MV-4-11 (cell line): ENCODE measurements around the gene CACNA1C.
"Not testable (repeated sequence)": the region's sequence is repeated elsewhere in the genome, so short reads cannot be mapped to it uniquely, and the experiment has no call there.

ENCODE experiments used
- DNase-seq: peaks from one replicate; lab custom pipeline; 2025; lab: John Stamatoyannopoulos, UW

Gene CACNA1C

GRCh38 chr12:2485681-2486080, 432.9 kb downstream of the CACNA1C start:
- DNase-seq = no peak

DNA sequence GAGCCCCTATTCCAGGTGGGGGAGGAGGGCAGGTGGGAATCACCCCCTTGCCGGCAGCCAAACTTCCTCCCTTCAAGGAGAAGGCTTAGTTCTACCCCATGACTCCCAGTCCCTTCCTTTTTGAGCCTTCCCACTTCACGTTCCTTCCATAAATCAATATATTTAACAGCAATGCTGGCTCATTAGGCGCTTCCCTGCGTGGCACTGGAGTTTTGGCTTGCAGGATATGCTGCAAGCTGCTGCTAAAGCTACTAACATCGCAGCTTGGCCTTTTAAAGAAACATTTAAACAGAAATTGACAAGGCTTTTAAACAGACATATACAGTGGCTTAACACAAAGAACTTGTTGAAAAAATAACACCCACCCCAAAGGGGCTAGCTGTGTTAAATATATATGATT, 434.0 kb downstream of the CACNA1C start:
- no peak for DNase-seq

DNA sequence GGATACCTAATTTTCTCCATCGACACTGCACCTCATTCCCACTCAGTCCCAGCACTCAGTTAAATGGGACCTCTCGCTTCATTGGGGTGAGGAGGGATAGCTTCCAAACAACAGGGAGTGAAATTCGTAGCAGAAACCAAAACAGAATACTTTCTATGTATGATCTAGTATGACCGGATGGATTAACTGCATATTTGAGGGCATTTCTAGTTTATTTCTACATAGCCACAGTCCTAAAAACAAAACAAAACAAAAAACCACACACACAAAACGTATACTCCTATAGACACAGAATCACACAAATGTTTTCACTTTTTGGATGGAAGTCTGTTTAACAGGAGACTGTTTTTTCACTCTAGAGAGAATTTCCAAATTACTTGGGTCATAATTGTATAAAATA, 434.5 kb downstream of the CACNA1C start:
- no peak for DNase-seq

GRCh38 chr12:2488131-2488530, 435.3 kb downstream of the CACNA1C start:
- no peak for DNase-seq

GRCh38 chr12:2488596-2488995, 435.8 kb downstream of the CACNA1C start:
- no peak for DNase-seq

GRCh38 chr12:2489275-2489674, 436.5 kb downstream of the CACNA1C start:
- DNase-seq = no peak

- DNase-seq = no peak
Observed at GRCh38 chr12:2490831-2491230, 438.0 kb downstream of the CACNA1C start.

- DNase-seq = not testable (repeated sequence)
Observed at GRCh38 chr12:2491349-2491748, 438.6 kb downstream of the CACNA1C start.

DNA sequence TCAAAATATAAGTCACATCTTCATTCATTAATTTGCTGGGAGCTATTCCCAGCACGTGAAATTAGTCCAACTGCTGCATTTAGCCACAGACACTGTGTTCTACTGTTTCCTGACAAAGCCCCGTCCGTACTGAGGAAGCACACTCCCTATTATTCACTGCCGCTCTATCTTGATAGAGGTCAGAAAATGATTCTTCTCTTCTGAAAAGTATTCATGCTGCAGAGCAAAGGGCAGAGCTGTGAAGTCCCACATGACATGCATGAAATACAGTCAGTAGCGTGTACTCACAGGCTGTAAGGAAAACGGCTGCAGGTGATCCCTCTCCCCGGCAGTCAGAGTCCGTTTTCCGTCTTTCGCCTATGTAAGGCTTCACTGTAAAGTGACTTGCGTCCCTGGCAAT, 439.4 kb downstream of the CACNA1C start:
- no peak for DNase-seq

- no peak for DNase-seq
Observed at GRCh38 chr12:2493086-2493485, 440.3 kb downstream of the CACNA1C start.

DNA sequence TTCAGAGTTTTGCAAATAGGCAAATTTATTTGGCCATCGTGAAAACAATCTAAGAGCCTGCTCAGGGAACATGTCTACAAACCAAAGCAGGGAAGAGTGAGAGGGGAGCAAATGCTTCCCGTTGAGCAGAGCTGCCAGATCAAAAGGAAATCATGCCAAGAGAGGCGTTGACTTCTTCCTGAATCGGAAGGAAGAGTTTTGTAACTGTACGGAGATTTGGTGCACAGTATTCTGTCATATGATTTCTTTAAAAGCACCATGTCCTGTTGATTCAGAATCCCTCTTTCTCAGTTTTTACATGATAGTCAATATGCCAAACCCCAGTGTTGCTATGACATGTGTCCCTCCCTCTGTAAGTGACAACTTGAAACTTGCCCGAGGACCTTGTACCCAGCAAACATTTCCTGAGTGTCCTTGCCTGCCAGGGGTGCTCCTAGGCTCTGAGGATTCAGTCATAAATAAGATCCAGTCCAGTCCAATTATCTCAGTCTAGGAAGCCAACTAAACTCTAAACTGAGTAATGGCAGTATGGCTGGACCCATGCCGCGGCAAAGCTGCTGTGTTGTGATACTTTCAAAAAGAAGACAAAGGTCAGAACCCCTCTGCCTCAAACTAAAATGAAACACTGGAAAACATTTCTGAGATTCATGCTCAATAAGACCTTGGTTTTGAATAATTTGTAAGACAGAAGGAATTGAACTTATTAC, 441.9 kb downstream of the CACNA1C start:
- DNase-seq = no peak

DNA sequence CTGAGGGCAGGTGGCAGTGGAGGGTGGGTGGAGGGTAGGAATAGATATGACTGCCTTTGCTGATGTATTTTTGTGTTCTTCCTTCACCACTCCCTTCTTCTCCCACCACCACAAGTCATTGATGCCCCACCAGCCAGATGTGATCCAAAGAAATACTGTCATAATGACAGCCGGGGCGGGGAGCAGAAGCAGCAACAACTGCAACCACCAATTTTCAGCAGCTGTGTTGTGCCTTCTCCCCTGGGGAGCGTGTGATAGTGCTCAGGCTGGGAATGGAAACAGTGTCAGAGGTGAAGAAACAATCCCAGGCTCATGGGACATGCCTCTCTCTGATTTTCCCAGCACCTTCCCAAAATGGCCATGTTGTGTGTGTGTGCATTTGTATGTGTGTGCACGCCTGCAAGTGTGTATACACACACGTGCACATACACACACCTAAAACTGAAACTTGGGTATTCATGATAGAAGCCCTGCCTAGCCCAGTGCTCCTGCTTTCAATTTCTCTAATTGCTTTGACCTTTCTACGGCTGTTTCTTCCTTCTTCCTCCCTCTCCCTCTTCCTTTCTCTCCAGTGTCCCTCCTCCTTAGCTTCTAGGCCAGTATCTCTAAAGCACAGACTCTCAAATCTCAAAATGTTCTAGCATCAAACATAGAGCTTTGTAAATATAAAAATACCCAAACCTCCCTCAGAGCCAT, 442.8 kb downstream of the CACNA1C start:
- DNase-seq = no peak

DNA sequence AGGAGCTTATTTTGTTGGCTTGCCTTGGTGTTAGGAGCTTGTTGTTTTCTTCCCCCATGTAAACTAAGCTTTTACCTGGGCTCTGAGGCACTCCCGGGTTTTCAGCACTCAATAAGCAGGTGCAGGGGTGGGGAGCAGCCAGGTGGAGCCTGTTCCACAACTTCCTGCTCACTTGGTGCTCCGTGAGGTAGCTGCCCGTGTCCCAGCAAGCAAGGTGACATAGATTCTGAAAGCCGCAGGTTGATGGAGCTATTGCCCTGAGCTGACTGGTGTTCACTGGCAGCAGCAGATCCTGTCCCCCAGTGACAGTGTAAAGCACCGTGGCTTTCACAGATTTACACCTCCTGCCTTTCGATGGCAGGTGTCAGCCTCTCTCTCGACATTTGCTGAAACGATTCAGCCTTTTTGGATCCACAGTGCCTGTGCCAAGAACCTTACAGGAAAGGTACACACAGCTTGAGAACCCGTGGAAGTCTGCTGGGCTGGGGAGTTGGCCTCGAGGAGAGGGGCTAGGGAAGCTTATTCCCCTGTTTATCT, 446.2 kb downstream of the CACNA1C start:
- DNase-seq = no peak

- peak; percentile 61 for DNase-seq
Observed at GRCh38 chr12:2501464-2502191, 448.8 kb downstream of the CACNA1C start.

DNA sequence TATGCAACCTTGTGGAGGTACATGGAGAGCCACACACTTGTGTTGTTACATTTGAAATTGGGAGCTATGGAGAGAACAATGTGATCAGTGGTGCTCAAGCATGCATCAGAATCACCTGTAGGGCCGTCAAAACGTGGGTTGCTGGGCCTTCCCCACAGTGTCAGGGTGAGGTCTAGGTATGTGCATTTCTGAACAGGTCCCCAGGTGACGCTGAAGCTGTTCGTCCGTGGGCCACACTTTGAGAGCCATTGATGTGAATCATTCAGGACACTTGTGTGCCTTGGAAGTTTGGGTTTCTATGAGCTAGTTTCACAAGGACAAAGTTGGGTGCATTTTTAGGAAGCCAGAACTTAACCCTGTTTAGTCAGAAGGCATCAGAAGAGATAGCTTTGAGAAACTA, 450.2 kb downstream of the CACNA1C start:
- no peak for DNase-seq

DNA sequence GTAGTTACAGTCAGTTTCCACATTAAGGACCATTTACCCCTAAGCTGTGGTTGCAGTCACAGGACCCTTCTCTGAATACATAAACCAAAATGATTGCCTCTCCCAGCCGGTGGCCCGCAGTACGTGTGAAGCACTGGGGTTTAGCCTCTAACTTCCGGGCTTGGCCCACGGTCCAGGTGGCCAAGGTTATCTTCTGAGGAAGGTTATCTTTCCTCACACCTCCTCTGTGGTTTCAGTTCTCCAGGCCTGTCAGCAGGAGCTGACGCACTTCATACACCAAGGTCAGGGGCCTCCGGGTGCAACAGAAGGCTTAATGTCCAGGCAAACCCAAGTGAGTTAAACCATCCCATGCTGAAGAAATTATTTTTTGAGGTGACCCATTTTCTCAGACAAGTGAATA, 451.0 kb downstream of the CACNA1C start:
- no peak for DNase-seq

DNA sequence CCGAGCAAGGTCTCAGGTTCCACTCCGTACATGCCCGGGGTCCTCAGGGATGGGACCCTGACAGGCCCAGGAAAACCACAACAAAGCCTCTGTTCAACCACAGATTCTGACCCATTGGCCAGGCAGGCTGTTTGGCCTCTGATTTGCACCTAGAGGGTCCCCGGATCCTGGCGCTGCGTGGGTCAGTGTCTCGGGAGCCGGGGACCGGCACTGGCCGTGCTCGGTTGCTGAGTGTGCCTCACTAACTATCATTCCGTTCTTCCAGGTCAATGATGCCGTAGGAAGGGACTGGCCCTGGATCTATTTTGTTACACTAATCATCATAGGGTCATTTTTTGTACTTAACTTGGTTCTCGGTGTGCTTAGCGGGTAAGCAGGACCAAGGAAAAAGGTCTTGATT, 451.8 kb downstream of the CACNA1C start:
- no peak for DNase-seq

DNA sequence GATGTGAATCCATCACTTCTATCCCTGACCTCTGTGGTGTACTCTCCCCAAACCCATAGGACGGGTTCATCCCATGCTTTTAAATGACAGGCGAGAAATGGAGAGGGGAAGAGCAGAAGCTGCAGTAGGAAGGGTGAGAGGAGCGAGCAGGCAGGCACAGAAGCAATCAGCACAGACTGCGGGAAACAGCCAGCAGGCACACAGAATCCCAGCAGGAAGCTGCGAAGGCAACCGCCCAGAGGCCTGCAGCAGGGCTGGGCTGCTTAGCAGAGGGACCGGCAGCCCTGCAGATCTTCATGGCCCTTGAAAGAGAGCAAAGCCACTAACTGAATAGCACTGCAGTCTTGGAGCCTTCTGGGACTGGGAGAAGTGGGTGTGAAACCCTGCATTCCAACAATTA, 455.0 kb downstream of the CACNA1C start:
- DNase-seq = no peak

GRCh38 chr12:2509137-2509536, 456.4 kb downstream of the CACNA1C start:
- no peak for DNase-seq

DNA sequence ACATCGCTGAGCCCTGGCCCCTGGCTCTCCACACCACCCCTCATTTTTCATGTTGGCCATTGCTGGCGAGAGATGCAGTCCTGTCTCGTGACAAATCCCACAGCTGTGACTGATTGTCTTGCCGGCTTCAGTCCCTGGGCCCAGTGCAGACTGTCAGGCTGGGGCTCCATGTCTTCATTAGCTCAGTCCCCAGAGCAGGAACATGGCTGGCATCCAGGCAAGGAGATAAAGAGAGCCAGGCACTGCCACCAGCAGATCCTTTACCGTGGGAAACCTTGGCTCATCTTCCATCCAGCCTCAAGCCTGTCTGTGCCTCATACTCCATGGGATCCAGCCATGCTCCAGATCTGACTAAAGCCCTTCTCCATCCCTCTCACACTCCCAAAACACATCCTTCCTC, 457.3 kb downstream of the CACNA1C start:
- no peak for DNase-seq

DNA sequence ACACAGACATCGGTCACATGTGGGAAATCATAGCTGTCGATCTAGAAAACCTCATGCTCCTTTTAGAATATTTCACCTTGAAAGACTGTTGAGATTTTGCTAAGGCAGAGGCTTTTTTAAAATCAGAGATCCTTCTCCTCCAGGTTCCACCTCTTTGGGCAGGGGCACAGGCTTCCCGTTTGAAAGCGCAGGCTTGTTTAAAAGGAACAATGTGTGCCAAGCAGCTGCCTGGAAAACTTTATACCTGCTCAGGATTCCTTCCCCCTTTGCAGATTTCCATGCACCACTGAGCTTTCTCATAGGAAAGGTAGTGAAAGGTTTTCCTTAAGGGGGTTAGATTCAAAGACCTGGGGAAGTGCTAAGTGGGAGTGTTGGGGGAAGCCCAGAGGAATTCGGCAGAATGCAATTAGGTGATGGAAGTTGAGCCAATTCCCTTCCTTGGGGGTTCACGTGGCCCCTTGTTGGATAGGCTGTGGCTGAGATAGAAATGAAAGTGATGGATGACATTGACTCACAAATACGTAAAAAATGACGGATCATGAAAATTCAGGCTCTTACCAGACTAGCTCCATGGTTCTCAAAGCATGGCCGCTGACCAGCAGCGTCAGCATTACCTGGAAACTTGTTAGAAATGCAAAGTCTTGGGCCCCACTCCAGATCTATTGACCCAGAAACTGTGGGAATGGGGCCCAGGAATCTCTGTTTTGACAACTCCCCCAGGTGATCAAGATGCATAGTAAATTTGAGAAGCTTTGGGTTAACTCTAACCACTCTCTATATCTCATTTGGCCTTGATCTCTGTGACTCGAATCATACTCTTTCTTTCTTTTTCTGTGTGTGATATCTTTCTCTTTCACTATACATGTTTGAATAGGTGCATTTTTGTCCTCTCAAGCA, 460.6 kb downstream of the CACNA1C start:
- DNase-seq = no peak

- DNase-seq = no peak
Observed at GRCh38 chr12:2514038-2514340, 461.2 kb downstream of the CACNA1C start.
